Activated CD4-positive, CD25-positive, alpha-beta regulatory T cell treated with anti-CD3 and anti-CD28 coated beads, Interleukin-2, amount 50 U/mL, for 16 hours (primary cell): ENCODE results near the gene FRMD6.
"Not testable (repeated sequence)": the region's sequence is repeated elsewhere in the genome, so short reads cannot be mapped to it uniquely, and the experiment has no call there.

ENCODE experiments used
- DNase-seq: peaks from one replicate; pipeline ENCODE4 v3.0.0-alpha.2; 2020; ENCODE audit warnings: low read depth, low spot score

FRMD6 gene

DNA sequence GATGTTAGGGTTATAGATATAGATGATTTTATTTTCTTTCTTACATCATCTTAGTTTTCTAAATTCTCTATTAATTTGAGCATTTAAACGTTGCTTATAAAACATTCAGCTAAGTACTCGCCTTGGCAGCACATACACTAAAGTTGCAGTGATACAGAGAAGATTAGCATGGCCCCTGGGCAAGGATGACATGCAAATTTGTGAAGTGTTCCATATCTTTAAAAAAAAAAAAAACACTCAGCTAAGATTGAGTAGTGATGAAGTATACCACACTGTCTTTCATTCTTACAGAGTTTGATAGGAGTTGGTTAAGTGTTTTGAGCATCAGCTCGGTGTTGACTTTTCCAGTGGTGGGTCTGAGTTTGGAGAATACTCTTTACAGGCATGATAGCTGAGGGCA, 72.3 kb downstream of the FRMD6 start:
- DNase-seq, result no peak

DNA sequence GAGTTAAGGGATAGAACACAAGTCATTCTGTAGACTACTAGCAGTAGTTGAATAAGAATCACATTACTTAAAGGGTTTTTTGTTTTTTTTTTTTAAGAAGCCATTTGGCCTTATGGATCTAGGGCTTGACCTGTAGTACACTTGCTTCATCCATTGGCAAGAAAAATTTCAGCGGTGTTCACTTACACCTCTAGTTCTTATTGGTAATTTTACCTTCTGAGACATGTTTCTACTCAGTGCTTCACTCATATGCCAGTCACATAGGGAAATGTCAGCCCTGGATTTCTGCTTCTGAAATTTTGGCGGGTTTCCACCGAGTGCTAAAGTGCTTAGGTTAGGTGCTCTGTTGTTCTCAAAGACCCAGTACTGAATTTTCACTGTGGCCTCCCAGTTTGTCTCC, 72.9 kb downstream of the FRMD6 start:
- DNase-seq, result no peak

DNA sequence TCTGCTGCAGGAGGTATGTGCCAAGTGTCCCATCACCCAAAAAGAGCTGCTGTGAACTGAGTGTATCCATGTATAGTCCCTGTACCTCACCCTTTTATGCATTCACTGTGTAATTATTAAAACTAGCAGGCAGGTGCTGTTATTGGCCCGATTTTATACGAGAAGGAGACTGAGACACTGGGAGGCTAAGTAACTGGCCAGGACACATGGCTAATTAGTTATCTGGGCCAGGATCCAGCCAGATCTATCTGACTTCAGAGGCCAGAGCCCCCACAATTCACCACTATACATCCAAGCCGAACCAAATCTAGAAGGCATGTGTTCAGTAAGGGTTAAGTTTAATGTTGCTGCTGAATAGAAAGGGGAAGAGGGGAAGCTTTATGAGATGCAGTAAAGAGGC, 73.4 kb downstream of the FRMD6 start:
- no peak for DNase-seq

DNA sequence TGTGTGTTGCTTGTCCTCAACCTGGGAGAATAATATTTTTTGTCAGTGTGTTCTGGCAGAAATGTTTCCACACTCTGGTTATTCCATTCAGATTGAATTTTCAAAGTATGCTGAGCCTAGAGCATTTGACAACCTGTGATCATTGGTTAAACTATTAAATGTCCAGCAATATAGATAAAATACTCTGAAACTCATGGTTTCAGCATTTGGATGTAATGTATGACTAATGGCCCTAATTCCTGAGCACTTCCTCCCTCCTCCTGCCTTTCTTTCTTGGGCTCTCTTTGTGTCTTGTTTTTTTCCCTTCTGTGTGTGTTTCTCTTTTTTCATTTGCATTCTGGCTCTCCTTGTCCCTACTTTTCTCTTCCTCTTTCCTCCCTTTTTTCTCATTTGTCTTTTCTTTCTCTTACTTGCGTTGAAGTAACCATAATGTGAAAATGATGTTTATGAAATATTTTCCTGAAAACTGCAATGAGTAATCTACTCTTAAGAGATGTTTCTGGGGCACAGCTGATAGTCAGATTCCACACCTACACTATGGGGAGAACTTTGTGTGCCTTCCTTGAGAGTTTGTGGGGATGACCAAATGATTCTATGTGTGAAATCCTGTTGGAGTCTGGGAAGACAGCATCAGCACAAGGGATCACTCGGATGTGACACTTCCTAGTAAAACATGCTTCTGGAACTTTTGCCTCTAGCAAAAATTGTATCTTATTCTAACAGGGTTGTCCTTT, 74.6 kb downstream of the FRMD6 start:
- DNase-seq, result no peak

DNA sequence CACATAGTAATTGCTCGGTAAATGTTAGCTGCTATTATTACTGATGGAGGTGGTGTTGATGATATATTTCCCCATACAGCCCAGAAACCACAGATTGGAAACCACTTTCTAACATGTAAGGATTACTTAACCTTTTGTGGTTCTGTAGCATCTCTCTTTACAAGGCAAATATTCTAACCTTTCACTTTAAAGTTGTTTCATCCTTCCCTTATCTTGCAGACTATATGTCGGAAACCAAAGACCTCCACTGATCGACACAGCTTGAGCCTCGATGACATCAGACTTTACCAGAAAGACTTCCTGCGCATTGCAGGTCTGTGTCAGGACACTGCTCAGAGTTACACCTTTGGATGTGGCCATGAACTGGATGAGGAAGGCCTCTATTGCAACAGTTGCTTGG, 75.8 kb downstream of the FRMD6 start:
- no peak for DNase-seq

DNA sequence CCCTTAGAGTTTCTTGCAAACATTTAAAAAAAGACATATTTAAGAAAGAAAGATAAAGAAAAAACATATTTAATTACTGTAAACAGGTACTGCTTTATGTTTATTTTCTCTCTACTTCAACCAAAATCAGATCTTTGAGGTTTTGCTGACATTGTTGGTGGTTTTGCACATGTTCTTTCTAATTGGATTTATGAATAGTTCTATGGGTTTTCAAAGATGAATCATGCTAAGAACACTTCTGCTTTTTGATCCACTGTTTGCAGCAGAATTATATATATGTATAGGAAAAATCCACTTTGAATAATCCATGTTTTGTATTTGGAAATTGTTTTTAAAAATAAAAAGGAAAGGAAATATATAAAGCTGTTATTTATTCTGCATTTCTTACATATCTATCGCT, 78.4 kb downstream of the FRMD6 start:
- DNase-seq, result no peak

DNA sequence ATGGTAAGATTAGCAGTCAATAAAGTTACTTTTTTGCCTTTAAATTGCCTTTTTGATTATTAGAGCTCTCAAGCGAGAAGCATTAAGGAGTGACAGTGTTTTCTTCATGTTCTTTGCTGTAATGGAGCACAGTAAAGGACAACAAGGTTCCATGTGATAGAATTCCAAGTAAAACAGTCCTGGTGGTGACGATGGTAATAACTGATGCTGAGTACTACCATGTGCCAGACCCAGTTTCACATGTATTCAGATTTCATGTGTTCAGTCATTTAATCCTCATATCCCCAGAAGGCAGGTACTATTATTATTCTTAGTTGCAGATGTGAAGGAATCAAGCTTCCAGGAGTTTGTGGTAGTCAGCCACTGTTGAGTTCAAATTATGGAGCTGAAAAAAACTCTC, 79.0 kb downstream of the FRMD6 start:
- no peak for DNase-seq

DNA sequence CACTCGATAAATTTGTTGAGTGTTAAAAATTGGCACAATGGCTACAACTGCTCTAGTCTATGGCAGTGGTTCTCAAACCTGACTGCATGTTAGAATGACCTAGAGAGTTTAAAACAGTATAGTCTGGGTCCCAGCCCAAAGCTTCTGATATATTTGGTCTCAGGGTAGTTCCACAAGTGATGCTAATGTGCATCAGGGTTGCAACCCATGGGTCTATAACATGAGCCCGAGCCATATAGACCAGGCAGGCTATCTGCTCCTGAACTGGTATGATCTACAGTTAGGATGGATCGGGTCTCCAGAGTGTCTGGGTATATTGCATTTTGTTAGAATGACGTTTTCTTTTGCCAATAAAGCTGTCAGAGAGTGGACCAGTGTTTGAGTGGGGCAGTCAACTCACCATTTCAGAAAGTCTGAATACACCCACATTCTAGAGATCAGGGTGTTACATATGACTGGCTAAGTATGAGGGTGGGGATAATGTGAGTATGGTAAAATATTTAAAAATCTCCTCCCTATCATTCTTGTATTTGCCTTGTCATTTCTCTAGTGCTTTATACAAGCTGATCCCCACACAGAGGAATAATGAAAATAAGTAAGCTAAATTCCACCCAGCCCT, 80.9 kb downstream of the FRMD6 start:
- no peak for DNase-seq

DNA sequence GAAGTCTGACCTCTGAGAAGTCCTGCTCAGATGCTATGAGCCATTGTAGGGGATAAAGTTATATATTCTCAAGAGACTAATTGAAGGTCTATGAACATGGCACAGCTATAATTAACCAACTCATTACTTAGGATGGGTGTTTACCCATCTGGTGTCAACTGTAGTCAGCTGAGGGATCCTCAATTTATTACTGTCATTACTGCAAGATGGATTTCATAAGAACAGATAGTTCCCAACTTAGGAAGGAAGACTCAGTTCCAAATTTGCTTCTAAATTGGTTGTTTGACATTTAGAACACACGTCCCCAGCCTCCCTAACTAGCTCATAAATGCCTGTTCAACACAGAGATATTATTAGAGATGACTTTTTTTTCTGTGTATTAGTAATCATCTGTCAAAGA, 81.4 kb downstream of the FRMD6 start:
- DNase-seq, result no peak

DNA sequence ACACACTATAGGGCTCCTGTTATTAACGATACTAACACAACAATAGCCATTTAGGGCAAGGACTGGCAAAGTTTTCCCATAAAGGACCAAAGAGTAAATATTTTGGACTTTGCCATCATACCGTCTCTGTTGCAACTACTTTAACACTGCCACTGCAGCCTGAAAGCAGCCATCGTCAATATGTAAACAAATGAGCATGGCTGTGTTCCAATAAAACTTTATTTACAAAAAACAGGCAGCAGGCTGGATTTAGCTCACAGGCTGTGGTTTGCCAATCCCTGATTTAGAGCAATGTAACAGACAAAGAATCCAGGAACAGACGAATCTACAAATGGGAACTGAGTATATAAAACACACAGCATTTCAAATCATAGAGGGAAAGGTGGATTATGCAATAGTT, 84.1 kb downstream of the FRMD6 start:
- DNase-seq, result no peak

DNA sequence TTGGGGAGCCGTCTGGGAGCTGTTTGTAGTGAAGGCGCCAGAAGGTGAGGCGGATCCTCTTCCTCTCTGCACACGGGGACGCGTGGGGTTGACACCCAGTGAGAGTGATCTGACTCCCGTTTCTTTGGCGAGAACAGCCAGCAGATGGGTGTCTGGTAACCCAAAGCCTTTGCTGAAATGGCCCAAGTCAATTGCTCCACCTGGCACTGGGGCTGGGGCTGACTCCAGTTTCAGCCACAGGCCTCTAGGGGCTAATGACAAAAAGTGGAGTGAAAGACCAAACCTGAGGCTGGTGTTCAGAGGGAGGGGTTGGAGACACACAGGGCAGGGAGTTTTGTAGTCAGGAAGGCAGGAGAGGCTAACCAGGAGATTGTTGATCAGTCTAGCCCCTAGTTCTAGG, 87.0 kb downstream of the FRMD6 start:
- no peak for DNase-seq

DNA sequence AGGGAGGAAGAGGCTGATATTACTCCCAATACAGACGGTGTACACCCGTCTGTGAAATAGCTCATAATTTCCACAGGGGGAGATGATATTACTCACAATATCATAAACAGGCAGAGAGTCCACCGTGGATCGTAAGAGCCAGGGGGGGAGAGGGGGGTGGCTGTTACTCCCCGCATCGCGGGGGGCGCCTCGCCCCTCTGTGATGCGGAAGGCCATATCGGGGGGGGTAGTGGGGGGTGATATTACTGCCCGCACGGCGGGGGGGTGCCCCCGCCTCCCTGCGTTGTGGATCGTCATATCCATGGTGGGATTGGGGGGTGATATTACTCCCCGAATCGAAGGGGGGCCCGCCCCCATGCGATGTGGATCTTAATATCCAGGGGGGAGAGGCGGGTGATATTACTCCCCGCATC, 91.9 kb downstream of the FRMD6 start:
- DNase-seq, result no peak

DNA sequence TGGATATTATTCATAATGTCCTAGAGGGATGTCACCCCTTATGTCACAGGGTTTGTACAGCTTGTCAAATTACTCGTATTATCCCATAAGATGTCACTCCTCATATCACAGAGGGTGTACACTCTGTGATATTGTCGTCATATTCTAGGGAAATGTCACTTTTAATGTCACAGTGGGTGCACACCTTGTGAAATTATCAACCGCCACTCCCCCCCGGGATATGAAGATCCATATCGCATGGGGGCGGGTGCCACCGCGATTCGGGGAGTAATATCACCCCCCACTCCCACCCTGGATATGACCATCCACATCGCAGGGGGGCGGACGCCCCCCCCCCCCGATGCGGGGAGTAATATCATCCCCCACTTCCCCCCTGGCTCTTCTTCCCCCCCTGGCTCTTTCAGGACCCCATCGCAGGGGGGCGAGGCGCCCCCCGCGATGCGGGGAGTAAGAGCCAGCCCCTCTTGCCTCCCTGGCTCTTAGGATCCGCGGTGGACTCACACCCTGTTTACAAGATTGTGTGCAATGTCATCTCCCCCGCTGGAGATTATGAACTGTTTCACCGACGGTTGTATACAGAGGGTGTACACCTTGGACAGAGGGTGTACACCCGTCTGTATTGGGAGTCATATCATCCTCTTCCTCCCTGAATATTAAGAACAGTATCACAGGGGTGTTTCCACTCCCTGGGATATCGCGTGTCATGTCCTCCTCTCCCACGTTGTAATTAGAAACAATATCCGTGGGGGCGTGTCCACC, 92.8 kb downstream of the FRMD6 start:
- no peak for DNase-seq

DNA sequence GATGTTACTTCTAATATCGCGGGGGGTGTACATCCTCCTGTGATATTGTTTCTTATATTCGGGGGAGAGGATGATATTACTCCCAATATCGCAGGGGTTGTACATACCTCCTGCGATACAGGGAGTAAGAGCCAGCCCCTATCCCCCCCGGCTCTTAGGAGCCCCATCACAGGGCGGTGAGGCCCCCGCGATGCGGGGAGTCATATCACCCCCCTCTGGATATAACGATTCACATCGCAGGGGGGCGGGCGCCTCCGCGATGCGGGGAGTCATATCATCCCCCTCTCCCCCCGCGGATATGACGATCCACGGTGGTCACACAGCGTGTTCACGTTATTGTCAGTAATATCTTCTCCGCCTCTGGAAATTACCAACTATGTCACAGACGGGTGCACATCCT, 95.1 kb downstream of the FRMD6 start:
- DNase-seq, result not testable (repeated sequence)

DNA sequence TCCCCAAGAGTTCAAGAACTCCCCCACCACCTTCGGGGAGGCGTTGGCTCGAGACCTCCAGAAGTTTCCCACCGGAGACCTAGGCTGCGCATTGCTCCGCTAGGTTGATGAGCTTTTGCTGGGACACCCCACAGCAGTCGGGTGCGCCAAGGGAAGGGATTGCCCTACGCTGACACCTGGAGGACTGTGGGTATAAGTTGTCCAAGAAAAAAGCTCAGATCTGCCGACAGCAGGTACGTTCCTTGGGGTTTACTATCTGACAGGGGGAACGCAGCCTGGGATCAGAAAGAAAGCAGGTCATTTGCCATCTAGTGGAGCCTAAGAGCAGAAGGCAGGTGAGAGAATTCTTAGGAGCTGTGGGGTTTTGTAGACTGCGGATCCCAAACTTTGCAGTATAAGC, 98.8 kb downstream of the FRMD6 start:
- DNase-seq, result no peak

DNA sequence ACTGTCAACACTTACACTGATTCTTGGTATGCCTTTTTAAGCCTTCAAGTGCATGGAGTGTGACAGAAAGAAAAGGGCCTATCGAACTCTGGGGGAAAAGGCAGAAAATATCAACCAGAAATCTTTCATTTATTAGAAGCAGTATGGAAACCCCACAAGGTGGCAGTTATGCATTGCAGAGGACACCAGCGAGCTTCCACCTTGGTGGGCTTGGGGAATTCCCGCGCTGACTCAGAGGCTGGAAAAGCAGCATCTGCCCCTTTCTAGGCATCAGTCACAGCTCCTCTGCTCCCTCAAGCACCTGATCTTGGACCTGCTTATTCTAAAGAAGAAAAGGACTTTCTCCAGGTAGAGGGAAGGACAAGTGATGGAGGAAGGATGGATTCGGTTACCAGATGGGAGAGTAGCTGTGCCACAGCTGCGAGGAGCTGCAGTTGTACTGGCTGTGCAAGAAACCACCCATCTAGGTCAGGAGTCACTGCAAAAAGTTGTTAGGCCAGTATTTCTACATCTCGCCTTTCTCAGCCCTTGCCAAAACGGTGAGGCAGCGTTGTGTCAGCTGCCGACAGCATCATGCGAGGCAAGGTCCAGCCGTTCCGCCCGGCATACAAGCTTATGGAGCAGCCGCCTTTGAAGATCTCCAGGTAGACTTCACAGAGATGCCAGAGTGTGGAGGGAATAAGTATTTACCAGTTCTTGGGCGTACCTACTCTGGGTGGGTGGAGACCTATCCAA, 100.1 kb downstream of the FRMD6 start:
- not testable (repeated sequence) for DNase-seq

DNA sequence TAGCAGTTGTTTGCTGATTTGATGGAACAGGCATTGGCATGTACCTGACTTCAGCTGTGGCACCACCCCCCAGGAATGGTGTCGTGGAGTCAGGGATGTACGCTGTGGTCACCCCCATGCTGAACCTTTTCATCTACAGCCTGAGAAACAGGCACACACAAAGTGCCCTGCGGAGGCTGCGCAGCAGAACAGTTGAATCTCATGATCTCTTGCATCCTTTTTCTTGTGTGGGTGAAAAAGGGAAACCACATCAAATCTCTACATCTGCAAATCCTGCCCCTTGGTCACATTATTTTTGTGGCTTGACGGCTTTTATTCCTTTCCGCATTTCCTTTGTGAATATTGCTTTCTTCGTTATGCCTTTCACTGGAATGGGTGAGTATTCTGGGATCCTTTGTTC, 106.0 kb downstream of the FRMD6 start:
- not testable (repeated sequence) for DNase-seq

DNA sequence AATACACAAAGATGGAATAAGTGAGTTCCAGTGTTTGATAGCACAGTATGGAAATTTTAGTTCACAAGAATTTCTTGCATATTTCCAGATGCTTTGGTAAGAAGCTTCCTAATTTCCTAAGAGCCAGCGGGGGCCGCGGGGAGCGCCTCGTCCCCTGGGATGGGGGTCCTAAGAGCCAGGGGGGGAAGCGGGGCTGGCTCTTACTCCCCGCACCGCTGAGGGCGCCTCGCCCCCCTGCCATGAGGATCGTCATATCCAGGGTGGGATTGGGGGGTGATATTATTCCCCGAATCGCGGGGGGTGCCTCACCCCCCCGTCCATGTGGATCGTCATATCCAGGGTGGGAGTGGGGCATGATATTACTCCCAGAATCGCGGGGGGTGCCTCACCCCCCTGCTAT, 108.2 kb downstream of the FRMD6 start:
- no peak for DNase-seq

DNA sequence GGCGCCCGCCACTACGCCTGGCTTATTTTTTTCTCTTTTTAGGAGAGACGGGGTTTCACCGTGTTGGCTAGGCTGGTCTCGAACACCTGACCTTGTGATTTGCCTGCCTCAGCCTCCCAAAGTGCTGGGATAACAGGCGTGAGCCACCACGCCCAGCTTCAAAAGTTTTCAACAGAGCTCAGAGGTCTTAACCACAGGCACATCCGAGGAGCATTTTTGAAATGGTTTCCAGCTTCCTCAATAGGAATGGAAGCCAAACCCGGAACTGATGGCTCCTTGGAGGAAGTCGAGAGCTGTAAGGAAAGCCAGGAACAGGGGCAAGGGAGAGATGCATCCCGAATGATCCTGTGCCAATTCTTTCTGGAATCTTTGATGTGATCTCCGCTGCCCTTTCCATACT, 114.0 kb downstream of the FRMD6 start:
- DNase-seq, result not testable (repeated sequence)

DNA sequence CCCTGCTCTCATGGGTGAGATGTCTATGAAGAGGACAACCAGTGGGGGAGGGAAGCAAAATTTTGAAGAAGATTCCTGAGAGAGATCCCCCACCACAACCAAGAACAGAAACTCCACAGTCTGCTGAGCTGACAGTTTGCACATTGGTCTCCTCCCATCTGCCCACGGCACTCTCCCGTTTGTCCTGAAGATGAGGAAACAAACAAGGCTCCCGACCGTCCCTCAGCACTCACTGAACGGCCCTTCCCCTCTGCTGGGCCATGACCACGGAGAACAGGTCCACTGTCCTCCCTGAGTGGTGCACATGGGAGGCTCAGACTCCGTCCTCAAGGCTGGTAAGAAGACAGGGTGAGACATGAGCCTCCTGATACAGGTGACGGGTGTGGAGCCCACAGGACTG, 114.9 kb downstream of the FRMD6 start:
- not testable (repeated sequence) for DNase-seq

DNA sequence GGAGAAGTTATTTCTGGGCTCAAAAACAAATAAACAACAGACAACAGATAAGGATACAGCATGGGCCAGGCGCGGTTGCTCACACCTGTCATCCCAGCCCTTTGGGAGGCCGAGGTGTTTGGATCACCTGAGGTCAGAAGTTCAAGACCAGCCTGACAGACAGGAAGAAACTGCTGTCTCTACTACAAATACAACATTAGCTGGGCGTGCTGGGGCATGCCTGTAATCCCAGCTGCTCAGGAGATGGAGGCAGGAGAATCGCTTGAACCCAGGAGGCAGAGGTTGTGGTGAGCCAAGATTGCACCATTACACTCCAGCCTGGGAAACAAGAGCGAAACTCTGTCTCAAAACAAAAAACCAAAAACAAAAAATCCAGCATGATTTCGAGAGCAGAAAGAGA, 117.6 kb downstream of the FRMD6 start:
- not testable (repeated sequence) for DNase-seq

DNA sequence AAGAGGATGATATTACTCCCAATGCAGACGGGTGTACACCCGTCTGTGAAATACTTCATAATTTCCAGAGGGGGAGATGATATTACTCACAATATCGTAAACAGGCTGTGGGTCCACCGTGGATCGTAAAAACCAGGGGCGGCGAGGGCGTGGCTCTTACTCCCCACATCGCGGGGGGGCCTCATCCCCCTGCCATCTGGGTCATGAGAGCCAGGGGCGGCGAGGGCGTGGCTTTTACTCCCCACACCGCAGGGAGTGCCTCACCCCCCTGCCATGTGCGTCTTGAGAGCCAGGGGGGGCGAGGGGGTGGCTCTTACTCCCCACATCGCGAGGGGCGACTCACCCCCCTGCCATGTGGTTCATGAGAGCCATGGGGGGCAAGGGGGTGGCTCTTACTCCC, 122.5 kb downstream of the FRMD6 start:
- no peak for DNase-seq
